GM21381 (cell line): ENCODE data around the gene RNLS.

ENCODE experiments used
- ATAC-seq: cut with Tn5 transposase; IDR thresholded peaks from one replicate; pipeline ENCODE4 v1.9.1; 2021; ENCODE audit warnings: mild to moderate bottlenecking, moderate library complexity; ENCODE audit not compliant: unreplicated experiment

RNLS gene

DNA sequence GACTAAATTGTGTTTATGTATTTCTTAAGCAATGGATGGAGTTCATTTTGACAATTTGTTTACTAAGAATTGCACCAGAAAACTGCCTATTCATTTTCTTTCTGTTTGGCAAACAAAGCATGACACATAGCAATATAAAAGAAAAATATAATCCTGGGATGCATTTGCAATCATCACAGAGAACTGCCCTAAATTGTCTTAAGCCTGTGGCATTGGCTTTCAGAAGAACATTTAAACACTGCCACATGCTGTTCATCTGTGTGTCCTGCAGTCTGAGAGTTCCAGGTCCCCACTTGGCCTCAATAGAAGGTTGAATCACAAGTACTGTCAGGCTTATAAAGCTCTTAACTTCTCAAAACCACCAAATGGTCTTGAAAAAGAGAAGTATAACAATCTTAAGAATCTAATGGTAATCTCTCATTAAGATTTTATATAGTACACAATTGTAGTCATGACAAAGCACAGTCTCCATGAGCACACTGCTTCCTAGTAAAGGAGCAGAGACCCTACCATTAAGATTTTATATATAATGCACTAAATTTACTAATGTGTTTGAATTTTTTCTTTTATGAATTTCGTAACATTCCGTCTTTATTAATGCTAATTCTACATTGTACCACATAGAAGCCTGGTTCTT is 29.9 kb downstream of the RNLS start:
- ATAC-seq, result peak; percentile 64

DNA sequence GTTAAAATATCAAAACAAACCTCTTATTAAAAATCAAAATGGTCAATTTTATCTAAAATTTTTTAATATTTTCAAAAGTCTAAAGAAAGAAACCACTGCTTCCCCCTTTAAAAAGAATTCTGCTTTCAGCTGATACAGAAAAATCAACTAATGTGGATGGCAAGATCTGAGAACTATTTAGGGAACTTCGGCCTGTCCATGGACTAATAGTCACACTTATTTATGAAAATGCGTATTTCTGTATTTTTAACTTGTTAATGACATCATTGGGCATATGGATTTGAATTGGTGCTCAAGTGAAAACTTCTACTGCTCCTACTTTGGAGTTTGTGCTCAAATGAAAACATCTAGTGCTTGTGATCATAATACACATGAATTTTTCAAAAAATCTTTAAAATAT is 31.9 kb downstream of the RNLS start:
- no peak for ATAC-seq

DNA sequence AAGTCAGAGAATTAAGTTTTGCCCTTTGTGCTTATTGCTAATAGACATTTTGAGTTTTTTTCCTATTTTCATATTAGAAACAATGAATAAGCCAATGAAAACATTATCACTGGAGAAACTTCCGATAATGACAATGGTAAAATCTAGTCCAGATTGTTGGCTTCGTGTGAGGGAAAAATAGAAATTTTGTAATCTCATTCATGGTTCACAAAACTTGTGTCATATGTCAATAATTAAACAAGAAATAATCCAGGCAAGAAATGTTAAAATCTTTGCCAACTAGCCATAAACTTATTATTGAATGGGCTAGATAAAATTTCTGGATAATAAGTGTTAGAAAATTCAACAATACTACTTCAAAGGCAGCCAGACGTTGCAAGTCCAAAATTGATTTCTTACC is 36.6 kb downstream of the RNLS start:
- ATAC-seq, result no peak

DNA sequence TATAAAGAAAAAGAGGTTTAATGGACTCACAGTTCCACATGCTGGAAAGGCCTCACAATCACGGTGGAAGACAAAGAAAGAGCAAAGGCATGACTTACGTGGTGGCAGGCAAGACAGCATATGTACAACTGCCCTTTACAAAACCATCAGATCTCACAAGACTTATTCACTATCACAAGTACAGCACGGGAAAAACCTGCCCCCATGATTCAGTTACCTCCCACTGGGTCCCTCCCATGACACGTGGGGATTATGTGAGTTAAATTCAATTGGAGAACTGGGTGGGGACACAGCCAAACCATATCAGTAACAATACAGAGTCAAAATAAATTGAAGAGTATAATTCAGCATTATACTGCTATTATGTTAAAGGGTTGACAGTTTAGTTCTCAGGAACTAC is 37.8 kb downstream of the RNLS start:
- ATAC-seq, result no peak

DNA sequence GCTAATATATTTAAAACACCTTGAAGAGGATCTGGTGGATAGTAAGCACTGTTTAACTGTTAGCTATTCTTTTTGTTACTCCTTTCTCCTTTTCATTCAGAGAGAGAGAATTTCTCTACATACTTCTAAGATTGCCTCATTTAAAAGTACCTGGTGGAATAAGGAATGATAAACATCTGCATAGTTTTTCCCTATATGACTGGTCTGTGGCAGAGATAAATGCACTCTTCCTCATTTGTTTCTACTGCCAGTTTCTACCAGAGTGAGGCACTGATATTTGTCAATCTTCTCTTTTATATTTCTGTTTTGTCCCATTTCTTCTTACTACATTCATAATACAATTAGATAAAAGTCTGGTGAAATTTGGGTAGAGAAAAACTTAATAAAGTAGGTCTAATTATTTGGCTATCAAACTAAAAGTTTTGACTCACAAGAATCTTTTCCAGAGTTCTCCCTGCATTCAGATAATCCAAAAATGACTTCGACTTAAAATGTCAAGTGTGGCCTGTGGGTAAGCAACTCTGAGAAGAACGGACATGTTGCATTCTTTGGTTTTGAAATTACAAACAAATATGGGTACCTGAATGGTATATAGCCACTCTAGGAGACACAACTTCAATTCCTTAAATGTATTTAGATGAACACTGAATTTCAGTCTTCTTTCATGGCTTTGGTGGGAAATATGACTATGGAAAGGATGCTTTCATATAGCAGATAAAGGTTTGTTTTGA is 38.8 kb downstream of the RNLS start:
- ATAC-seq, result no peak

DNA sequence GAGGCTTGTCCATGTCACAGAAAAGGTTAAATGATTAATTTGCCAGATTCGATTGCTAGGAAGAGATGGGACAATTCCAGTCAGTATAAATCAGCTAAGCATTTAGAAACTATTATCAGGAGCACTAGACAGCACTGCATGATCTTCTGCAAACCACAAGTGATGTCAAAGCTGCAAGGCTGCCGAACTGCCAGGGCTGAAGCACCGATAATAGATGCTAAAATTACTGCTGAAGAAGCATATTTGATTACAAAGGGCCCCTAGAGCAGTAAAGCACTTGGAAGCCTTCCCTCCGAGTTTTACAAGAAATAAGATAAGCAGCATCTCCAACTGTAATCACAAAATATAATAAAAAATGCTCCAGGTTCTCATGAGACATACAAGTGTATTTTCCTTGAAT is 40.6 kb downstream of the RNLS start:
- no peak for ATAC-seq

DNA sequence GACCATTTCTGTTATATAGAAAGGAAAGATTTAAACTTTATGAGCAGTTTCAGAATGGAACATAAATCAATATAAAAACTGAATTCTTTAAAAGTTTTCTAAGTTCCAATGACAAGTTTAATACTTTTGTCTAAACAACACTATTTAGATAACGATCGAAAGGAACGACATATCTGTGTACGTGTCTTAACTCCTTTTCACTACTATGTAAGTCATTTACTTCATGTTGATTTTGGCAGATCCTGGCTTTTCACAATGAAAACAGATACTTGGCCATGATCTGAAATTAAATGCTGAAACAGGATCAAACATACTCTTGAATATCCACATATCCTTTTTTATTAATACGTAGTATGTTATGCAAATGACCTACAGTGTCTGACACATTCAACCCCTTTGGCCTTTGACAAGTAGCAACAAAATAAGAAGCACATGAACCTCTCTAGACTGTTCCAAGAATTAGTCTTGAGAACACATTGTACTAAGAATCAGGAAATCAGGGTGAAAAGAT is 41.9 kb downstream of the RNLS start:
- no peak for ATAC-seq

DNA sequence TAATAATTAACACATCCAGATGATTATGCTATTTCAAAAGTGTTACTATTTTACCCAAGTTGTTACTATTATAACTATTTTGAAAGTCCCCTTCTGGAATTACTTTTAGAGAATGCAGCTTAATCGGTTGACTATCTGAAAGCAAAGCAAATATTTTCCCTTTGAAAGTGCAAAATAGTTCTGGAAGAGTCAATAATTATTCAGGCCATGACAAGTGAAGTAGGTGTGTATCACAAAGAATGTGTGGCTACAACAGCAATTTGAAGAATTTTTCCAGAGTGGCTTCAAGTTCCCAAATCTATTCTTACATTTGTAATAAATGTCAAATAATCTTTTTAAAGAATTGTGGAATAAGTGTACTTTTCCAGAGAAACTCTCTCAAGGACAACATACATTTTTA is 42.8 kb downstream of the RNLS start:
- ATAC-seq, result no peak

DNA sequence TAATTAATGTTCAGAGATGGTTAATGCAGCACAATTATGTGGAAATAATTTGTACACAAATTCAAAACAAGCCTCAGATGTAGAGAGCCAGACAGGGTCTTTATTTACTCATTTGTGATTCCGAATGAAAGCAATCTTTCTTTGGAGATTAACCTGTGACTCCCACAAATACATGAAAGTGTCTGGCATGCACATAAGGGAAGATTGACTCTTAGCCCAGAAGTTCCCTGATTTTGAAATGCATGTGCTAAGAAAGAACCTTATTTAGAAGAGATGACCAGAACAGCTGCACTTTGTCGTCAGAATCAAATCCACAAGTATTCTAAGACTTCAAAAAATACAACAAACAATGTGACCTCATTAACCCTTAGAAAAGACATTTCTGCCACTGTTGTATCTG is 45.1 kb downstream of the RNLS start:
- ATAC-seq, result no peak

DNA sequence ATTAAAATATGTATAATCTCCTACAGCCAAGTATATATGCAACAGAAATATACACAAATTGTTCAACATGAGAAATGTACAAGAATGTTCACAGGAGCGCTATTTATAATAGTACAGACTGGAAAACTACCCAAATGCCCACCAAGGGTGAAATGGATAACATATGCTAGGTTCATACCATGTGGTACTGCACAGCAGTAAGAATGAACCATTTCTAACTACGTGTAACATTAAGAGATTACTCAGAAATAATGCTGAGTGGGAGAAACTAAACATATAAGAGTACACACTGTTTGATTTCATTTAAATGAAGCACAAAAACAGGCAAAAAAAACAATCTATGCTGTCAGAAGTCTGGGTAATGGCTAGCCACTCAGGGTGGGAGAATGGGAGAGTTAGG is 45.8 kb downstream of the RNLS start:
- ATAC-seq, result no peak

DNA sequence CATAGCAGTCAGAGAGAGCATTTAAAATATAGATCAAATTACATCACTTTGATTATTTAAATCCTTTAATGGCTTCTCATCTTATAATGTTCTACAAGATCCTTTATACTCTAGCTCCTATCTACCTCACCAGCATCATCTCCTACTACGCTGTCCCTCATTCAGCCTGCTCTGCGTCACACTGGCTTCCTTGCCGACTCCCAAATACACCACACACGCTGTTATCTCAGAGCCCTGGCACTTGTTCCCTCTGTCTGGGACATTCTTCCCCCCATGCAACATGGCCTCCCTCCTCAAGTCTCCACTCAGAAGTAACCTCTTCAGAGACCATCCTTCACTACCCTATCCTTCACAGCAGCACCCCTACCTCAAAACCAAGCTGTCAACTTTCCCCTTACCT is 46.7 kb downstream of the RNLS start:
- no peak for ATAC-seq

DNA sequence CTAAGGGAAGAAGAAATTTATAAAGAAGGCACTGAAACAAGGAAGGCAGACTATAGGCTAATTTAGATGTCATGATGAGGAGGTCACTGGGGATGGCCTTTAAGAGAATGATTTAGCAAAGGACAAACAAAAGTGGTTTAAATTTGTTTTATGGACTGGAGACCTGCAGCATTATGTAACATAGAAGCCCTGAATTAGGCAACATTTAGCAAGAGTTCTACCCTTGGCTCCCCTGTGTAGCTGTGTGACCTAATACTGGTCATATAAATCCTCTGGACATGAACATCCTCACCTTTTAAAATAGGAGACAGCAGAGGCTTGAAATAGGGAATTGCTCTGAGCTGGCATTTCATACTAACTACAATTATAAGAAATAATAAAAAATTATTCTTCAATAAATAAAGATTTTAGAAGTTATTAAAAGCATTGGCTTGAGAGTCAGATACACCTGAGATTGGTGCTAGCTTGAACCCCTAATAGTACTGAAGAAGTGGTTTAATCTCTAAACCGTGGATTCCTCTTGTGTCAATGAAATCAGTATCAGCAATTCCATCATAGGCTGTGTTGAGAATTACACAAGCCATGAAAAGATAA is 48.9 kb downstream of the RNLS start:
- ATAC-seq, result no peak

DNA sequence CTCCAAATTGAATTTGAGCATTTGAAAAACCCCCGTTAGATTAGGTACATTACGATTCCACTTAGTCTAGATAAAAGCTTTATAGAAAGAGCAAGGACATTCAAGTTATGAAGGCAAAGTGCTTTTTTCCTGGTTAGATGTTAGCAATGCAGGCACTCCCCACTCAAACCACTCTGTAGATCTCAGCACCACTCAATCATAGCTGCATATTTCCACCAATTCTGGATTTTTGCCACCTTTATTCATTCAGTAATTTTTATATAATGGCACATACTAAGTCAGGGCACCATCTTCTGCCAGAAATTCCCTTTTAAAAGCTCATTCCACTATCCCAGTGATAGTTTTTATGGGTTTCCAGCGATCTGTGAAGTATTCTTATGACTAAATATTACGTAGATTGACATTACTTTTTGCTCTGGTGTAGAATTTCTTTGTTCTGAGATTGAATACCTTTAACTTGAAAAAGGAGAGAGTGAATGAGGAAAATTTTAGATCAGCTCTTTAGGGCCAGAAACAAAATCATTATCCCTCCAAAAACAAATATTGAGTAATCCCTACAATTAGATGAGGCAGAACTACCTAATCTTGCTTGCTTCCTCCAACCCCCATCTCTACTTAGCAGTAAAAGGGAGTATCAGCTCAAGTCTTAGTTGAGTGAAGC is 51.6 kb downstream of the RNLS start:
- no peak for ATAC-seq

DNA sequence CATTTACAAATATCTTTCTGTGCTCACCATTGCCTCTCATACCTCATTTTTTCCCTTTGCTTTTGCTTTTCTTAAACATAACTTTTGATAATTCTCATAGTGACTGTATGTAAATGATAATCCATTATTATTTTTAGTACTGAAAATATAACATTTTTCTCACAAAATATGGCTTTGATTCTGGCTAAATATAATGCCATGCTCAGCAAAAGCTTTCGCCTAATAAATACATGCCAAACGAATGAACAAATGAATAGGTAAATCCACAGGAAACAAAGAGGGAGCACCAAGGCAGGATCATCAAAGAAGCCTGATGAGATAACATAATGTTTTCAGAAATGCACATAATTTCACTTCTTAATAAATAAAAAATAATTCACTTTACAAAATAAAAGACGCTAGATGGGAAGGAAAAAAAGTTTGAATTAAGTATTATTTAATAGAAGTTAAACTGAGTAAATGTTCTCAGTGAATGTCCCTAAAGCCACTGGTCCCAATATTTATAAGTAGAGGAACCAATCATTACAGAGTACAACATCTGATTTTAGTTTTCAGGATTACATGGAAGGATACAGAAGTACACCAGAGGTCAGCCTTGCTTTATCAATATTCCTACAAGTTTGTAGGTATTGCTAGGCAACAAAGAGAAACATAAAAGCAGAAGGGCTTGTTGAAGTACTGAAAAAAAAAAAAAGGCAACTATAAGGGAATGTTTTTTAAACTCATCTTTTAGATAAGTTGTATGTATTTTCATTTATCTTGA is 52.3 kb downstream of the RNLS start:
- ATAC-seq, result no peak

DNA sequence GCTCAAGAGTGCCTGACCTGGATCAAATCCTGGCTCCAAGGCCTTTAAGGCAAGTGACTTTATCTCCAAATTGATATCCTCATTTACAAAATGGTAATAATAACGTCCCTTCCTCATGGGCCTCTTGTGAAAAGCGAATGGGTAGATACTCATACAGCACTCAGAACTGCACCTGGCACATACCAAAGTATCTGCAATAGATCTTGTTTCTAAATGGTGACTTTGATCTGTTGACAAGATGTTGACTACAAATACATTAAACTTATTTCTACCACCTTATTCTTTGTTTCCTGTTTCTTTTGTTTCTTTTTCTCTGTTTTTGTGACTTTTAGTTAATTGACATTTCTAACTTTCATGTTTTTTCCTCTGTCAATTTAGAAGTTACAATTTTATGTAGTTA is 53.0 kb downstream of the RNLS start:
- ATAC-seq, result no peak

DNA sequence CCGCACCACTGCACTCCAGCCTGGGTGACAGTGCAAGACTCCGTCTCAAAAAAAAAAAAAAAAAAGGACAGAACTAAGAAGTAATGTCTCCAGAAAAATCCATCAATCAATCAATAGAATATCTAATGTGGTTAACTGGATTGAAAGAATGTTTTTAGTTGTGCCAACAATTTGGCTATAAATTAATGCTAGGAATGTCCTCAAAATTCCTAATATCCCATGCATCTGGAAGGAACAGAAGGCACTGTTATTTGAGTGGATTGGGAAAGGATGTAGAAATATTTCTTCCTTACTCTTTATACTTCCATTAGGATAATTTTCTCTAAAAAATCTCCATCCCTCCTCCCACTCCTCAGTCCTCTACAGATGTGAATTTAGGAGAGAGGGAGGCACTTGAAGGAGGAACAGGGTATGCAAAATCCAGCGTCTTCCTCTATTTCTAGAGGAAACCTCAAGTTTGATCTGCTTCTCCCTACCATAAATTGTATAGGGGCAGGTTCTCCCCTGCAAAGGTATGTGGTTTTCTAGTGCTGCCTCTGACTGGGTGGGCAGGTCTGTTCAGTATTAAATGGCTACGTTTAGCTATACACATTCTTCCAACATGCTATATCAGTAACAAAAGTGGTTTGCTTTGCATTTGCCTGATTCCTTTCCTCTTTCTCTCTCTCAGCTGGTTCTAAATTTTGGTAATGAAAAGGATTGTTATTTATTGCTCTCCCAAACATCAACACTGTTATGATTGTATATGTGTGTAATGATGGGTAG is 54.1 kb downstream of the RNLS start:
- ATAC-seq, result no peak

DNA sequence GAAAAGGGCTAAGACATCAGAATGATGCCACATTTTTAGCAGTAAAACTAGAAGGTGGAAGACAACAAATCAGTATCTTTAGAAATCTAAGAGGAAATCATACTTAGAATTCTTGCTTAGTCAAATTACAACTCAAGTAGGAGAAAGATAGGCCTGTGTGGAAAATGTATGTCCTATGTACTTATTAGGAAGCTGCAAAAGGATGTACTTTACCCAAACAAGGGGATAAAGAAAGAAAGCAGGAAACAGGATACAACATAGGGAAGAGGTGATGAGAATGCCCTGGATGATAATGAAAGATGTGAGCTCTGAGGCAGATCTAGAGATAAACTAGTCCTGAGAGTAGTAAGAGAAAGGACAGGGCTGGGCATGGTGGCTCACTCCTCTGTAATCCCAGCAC is 54.9 kb downstream of the RNLS start:
- no peak for ATAC-seq

DNA sequence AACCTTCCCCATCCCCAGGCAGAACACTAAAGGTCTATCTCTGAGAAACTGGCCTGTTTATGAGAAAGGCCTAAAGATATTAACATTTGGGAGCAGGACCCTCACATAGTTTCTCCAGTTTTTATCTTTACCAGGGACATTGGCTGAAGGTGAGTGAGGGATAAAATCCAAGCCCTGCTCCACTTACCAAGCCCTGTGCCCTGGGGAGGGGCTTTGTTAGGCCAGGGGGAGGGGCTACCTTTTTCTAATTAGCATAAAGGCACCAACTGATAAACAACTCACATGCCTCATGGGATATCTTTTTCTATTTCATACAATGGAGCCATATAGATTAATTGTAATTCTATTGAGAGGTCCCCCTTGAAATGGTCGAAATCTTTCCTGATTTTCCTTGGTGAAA is 55.9 kb downstream of the RNLS start:
- no peak for ATAC-seq

DNA sequence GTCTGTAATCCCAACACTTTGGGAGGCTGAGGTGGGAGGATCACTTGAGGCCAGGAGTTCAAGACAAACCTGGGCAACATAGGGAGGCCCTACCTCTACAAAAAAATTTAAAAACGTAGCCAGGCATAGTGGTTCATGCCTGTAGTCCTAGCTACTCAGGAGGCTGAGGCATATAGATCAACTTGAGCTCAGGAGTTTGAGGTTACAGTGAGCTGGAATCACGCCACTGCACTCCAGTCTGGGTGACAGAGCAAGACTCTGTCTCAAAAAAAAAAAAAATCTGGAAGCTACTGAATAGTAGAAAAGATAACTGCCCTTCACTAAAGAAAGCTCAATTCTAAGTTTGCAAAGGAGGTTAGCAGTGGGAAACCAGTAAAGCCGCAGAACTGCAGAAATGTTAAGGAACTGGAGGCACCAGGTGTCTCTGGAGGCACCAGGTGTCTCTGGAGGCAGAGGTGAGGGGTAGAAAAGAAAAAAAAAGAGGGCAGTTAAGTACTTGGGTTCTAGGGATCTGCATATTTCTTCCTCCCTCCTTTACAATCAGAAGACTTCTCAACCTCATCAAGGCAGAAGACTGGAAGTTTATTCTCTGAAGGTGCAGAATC is 56.5 kb downstream of the RNLS start:
- no peak for ATAC-seq
